ENCODE results near the gene SLC34A3.

GRCh38 chr9:137188086-137188489, 42.6 kb upstream of the SLC34A3 start:
- no peak for TF ChIP-seq CTCF (IDR thresholded peaks at IDR 0.05)
- no peak for TF ChIP-seq POLR2A (IDR thresholded peaks at IDR 0.05)

Data from esophagus squamous epithelium (tissue), 4 donors.